NCI-H1694 (cell line): ENCODE measurements around the gene DUSP2.

Experiments used
- DNase-seq: peaks from one replicate; lab custom pipeline; 2025; lab: John Stamatoyannopoulos, UW

DUSP2 gene

DNA sequence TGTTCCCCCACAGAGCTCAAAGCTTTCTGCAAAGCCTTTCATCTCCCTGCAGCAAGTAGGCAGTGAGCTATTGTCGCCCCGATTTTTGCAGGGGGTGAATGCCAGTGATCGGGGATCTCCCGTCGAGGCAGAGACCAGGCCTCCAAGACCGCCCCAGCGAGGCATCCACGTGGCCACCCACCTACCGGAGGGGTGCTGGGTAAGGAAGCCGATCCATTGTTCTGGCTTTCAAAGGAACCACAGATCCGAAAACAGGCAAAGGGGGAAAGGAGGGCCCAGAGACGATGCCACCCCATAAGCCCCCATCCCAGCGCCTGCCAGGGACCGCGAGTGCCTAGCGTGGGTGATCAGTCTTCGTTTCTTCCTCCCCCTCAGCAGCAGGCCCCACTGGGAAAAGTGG, 31.3 kb downstream of the DUSP2 start:
- no peak for DNase-seq

GRCh38 chr2:96113367-96113677, 31.9 kb downstream of the DUSP2 start:
- DNase-seq = no peak

DNA sequence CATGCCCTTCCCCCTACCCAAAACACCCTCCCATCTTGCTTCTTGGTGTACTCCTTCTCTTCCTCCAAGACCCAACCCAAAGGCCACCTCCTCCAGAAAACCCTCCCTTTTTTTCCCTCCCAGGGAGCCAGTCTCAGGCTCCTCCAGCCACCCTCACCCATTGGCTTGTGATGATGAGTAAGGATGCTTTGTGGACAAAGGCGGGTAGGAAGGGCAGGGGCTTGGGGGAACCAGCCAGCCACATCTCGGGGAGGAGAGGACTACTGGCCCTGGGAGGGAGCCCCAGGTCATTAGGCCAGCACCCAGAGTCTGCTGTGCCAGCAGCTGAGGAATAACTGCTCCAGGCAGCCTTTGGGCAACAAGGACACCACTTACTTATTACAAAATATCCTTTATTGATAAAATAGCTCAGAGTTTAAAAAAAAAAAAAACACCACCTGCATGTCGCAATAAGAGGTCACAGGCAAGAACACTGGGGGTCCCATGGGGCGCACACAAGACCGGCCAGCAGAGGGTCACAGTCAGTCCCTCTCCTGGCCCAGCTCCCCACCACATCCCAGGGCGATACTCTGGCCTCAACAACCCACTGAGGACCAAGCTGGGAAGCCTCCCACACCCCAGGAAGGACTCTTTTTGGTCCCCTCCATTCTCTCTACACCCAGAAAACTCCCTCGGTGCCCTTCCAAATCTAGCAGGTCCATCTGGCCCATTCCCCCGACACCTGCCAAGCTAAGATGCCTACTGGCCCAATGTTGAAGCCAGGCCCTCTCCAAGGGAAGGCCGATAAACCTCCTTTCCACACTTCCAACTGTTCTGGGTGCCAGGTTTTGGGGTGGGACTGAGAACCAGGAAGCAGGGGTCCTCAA, 32.5 kb downstream of the DUSP2 start:
- DNase-seq = no peak

GRCh38 chr2:96111823-96112500, 33.3 kb downstream of the DUSP2 start:
- DNase-seq = no peak

DNA sequence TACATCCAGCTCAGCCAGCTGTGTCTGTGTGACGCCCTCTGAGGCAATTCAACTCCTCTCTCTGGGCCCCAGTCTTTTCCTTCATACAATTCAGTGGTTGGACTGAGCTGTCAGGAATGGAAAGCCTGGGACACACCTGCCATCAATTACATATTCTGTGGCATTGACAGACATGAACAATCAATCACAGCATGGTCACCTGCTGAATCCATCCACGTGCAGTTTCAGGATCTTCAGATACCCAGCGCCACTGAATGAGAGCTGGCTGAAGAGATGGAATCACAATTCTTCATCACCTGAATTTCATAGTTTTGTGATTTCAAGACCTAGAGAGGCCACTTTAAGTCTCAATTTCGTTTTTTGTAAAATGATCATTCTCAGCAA, 34.0 kb downstream of the DUSP2 start:
- DNase-seq = no peak

DNA sequence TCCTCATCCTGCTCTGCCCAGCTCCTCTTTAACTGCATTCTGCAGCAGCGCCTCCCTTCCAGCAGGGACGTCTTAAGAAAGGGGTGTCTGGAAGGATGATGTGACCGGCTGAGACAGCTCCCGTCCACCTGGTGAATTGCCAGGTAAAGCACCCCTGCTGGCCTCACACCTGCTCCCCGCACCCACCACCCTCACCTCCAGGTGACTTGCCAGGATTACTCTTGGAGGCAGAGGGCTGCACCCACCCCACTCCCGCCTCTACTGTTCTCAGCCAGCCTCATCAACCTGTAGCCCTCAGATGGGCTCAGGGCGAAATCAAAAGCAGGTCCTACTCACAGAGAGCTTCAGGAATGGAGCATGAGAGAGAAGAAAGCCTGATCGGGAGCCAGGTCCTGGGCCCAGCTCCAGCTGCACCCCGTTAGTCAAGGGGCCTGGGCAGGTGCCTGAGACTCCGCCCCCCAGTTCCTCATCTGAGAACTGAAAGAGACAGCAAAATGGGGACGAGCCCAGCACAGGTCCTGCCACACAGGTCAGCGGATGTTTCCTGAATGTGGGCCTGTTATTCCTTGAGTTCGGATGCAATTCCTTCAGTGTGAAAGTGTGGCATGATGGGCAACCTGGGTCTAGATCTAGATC, 34.5 kb downstream of the DUSP2 start:
- no peak for DNase-seq

GRCh38 chr2:96109931-96110511, 35.2 kb downstream of the DUSP2 start:
- no peak for DNase-seq

DNA sequence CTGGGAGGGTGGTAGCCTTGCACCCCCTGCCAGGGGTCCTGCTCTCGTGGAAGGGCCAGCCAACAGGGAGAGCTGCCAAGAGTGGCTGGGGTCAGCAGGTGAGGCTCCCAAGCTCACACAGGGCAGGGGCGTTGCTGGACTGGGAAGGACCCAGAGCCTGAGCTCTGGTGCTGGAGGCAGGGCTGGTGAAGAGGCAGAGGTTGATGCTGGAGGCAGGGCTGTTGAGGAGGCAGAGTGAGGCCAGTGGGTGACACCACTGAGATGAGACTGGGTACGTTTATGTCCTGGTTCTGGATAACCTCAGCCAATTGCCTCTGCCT, 35.9 kb downstream of the DUSP2 start:
- no peak for DNase-seq

DNA sequence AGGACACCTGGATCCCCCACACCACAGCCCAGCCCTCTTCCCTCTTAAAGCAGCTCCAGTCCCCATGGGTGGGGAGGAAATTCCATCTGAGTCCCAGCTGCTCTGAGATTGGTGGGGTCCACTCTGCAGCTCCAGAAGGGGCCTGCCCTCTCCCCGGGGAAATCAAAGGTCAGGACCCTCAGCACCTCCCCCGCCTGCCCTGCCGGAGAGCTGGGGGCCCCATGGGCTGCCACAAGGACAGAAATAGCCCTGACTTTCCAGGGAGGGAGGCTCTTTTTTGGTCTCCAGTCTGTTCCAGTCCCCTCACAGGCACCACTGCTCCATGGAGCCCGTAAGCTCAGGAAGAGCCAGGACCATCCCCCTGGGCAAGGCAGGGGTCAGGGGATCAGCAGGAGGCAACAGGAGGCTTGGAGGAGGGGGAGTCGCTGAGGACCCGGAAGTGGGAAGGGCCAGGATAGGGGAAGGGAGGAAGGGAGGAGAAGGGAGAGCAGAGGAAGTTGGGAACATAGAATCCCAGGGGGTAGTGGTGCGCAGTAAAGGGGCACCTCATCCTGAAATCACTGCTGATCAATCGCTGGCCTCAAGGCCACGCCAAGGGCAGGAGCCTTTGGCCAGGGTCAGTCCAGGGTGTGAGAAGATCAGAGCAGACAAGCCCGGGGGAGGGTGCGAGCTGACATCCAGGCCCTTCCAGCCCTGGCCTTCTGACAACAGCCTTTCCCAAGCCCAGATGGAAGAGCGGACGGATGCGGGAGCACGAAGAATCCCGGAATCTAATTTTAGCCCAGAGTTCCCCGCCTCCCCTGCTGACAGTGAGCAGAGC, 36.5 kb downstream of the DUSP2 start:
- DNase-seq = peak; percentile 34

GRCh38 chr2:96108151-96108540, 37.1 kb downstream of the DUSP2 start:
- DNase-seq = no peak

DNA sequence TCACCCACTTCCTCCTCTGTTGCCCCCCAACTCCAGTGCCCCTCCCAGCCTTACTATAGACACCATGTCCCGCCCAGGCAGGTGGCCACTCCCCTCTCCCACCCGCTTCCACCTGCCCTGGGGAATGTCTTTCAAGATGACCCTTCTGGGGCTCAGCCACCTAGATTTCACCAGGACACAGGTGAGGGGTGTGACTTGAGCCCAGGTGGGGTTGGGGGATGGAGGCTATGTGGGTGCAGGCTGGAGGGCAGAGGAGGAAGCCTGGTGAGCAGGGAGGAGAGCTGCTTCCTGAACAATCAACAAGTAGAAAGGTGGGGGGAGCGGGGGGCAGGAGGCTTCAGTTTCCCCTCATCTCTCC, 37.6 kb downstream of the DUSP2 start:
- no peak for DNase-seq

DNA sequence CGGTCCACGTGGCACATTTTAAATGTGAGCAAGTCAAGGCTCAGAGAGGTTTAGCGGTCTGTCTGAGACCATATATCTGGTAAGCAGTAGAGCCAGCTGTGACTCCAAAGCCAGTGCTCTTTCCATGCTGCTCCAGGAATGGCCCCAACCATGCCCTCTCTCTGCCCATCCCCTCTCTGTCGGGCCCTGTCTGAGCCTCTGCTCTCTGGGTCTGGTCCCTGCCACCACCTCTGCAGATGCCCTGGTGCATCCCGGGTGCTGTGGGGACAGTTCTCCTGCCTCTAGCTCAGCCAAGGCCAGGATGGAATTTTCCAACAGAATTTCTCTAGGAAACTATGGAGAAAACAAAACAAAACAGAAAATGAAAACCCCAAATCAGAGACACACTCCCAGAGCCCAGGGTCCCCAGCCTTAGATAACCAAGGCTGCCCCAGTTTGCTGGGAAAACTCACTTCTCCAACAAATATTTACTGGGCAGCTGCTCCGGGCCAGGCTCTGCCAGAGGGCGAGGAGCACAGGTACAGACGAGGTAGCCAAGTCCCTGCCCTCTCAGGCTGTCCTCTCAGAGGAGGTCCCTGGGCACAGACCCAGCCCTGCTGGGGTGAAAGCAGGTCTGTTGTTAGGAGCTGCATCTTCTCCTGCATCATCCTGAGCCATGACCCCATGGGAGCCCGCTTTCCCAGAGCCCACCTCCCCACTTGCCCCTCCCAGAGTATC, 38.1 kb downstream of the DUSP2 start:
- no peak for DNase-seq

- DNase-seq = no peak
These were observed 39.1 kb downstream of the DUSP2 start for GRCh38 chr2:96105994-96106715.

GRCh38 chr2:96105152-96105915, 39.9 kb downstream of the DUSP2 start:
- no peak for DNase-seq

DNA sequence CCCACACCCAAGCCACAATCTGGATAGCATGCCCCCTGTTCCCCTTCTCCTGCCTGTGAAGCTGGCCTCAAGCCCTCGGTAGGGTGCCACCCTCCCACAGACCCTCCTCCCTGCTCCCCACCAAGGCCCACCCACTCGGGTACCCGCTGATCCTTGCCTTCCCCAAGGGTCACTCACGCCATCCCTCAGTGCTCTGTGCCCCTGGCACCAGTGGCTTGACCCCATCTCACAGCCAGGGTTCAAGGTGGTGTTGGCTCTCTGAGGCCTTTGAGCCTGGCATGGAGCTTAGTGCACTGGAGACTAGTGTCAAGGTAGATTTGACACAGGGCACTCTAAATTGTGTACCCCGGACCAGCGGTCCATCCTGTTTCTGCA, 40.8 kb downstream of the DUSP2 start:
- DNase-seq = no peak

DNA sequence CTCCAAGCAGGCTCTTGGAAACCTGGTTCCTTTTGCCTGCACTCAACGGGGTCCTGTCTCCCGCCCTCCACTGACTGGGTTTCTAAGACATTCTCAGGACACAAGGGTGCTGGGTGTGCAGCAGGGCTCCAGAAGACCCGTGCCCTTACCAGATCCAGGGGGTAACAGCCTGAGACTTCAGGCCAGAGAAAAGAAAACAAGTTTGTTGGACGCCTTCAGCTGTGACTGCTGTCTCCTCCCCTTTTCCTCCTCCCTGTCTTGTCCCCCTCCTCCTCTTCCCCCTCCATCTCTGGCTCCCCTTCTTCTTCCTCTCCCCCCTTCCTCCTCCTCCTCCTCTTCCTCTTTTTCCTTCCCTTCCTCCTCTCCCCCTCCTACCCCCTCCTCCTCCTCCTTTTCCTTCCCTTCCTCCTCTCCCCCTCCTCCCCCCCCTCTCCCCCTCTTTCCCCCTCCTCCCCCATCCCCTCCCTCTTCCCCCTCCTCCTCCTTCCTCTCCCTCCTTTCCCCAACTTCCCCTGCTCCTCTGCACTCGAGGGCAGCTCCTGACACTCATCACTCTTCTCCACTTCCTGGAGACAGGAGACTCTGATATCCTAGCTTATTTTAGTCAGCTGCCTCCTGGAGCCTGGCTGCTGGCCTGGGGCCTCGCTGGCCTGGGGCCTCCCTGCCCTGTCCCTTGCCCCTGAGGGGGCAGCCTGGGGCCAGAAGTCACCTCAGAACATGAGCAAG, 41.3 kb downstream of the DUSP2 start:
- DNase-seq = no peak

GRCh38 chr2:96103187-96103601, 42.0 kb downstream of the DUSP2 start:
- DNase-seq = no peak

DNA sequence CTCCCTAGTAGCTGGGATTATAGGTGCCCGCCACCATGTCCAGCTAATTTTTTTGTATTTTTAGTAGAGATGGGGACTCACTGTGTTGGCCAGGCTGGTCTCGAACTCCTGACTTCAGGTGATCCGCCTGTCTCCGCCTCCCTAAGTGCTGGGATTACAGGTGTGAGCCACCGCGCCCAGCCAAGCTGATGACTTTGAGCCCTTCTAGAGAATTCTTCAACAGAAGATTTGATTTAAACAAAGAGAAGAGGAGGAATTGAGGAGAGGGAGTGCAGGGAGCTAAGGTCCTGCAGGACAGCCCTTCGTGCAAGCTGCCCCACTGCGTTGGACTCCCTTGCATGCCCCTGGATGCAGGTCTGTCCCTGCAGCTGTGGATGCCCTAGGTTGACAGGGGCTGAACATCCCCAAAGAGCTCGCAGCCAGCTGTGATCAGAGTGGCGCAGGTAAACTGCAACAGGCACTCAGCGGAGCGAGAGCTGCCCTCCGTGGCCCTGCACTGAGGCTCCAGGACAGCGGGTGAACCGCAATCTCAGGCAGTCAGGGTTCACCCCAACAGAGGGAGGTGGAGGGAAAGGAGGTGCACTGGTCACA, 42.5 kb downstream of the DUSP2 start:
- DNase-seq = no peak

DNA sequence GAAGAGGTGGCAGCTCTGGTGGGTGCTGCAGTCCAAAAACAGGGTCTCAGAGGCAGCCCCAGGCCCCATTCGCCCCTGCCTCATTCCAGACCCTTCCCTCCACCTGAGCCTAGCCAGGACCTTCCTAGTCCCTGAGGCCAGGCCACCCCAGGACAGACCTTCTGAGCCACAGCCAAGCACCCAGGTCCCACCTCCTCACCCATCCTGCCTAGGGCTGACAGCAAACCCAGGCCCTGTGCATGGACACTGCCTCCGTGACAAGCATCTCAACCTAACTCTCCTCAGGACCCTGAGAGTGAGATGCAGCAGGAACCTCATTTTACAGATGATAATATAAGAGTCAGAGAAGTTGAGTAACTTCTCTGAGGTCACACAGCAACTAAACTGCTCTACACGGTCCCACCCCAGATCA, 44.3 kb downstream of the DUSP2 start:
- no peak for DNase-seq
